SU-DHL-6 (cell line): Measurements from ENCODE around the gene TBX20.

Experiments used
- H2AFZ ChIP-seq: fragments of 200-600 bp; sonication (generic); 2 replicates; pipeline ENCODE4 v1.6.1; 2014; ENCODE audit warnings: low read depth, mild to moderate bottlenecking, moderate library complexity, mixed read lengths, antibody characterized with exemption, low read length; ENCODE audit not compliant: severe bottlenecking
- H3F3A ChIP-seq: fragments of 200-600 bp; shearing (Covaris generic); 2 replicates; pipeline ENCODE4 v1.6.0; 2016; ENCODE audit warnings: antibody characterized with exemption, mild to moderate bottlenecking; ENCODE audit not compliant: insufficient read depth
- H3K27ac ChIP-seq: fragments of 200-600 bp; sonication (generic); 2 replicates; pipeline ENCODE4 v1.5.1; 2016; ENCODE audit warnings: low read depth, mild to moderate bottlenecking, low read length, moderate library complexity, mixed read lengths
- H3K27me3 ChIP-seq: fragments of 200-600 bp; sonication (generic), shearing (Covaris generic); 2 replicates; pipeline ENCODE4 v1.6.0; 2014; ENCODE audit warnings: mild to moderate bottlenecking, low read length
- H3K36me3 ChIP-seq: fragments of 200-600 bp; sonication (generic); 2 replicates; pipeline ENCODE4 v1.6.1; 2014; ENCODE audit warnings: mild to moderate bottlenecking, low read length, mixed read lengths
- H3K4me2 ChIP-seq: fragments of 300-600, 200-600 bp; shearing (Covaris generic), sonication (generic); 2 replicates; pipeline ENCODE4 v1.6.0; 2014; ENCODE audit warnings: low read length, low read depth, mild to moderate bottlenecking; ENCODE audit not compliant: poor library complexity, severe bottlenecking
- H3K4me3 ChIP-seq: fragments of 200-600 bp; sonication (generic); 2 replicates; pipeline ENCODE4 v1.5.1; 2014; ENCODE audit warnings: antibody characterized with exemption, low read length, mild to moderate bottlenecking, mixed read lengths; ENCODE audit not compliant: insufficient read depth, poor library complexity, severe bottlenecking
- H3K79me2 ChIP-seq: fragments of 200-600 bp; sonication (generic); 2 replicates; pipeline ENCODE4 v1.6.1; 2014; ENCODE audit warnings: mild to moderate bottlenecking, low read length, moderate library complexity; ENCODE audit not compliant: insufficient read depth
- H3K9ac ChIP-seq: fragments of 200-600 bp; sonication (generic); 2 replicates; pipeline ENCODE4 v1.7.0; 2014; ENCODE audit warnings: mild to moderate bottlenecking, low read length
- H3K9me2 ChIP-seq: fragments of 200-600 bp; sonication (generic); replicated peaks from 2 replicates; pipeline ENCODE4 v1.6.1; 2014; ENCODE audit warnings: low read length; ENCODE audit not compliant: insufficient read depth
- H3K9me3 ChIP-seq: fragments of 200-600 bp; sonication (generic); 2 replicates; pipeline ENCODE4 v1.6.1; 2014; ENCODE audit warnings: low read length, mixed read lengths; ENCODE audit not compliant: insufficient read depth
- H4K20me1 ChIP-seq: fragments of 200-600 bp; sonication (generic); 2 replicates; pipeline ENCODE4 v1.6.1; 2014; ENCODE audit warnings: low read depth, mild to moderate bottlenecking, antibody characterized with exemption, low read length, moderate library complexity, mixed read lengths
- EZH2phosphoT487 ChIP-seq: fragments of 200-600 bp; sonication (generic), shearing (Covaris generic); conservative IDR thresholded peaks from 2 replicates; pipeline ENCODE4 v1.6.1; 2018; ENCODE audit warnings: mild to moderate bottlenecking, antibody characterized with exemption, low read length, moderate library complexity, mixed read lengths
- TF ChIP-seq, protein P1 (sequence below): fragments of 200-600 bp; sonication (generic); IDR thresholded peaks from one replicate; pipeline ENCODE4 v1.5.1; 2017; ENCODE audit warnings: antibody characterized with exemption, mild to moderate bottlenecking, low read length, moderate library complexity; ENCODE audit not compliant: insufficient read depth, poor library complexity, severe bottlenecking

The TBX20 gene

DNA sequence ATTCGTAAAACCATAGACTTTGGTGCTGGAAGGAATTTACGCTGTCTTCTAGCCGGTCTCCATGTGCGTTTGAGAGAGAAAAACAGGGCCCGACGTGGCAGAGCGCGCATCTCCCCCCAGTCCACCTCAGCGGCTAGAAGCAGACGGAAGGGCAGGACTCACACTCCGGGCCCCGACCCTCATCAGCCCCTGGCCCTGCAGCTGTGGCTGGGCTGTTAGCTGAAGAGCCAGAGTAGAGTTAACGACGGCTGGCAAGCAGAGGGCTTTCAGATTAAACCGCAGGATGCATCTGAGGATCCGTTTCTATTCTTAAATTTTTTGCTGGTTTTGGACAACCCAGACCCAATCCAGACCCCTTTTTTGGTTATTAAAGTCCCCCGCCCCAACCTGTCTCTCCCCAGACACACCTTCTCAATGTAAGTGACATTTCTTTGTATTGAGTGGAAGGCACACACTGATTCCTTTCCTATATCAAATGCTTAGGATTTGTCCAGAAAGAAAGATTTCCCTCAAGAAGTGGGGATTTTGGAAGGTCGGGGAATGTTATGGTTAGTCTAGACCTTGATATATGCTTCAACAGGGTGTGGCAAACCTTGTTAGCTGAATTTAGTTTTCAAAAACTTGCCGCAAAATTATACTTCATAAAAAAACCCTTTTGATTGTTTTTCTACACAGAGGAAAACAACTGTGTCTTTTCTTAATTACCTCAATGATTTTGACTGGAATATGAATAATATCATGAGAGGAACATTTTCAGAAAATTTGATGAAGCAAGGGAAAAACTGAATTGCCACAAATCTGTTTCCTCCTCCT, 1.7 kb upstream of the TBX20 start:
- Histone ChIP-seq H3K27ac (no peak overlapping the region), H3K9me2 (no peaks in the 10 kb centered on the region), H3K9me3 (no peaks in the 10 kb centered on the region), H3K4me3 (no peak overlapping the region), H3K4me2 (no peak overlapping the region), H3K9ac (no peak overlapping the region), H3K79me2 (no peaks in the 10 kb centered on the region), H3F3A (no peaks in the 10 kb centered on the region), H2AFZ (no peak overlapping the region), H3K36me3 (no peaks in the 10 kb centered on the region), H3K27me3 (no peaks in the 10 kb centered on the region), H4K20me1 (no peaks in the 10 kb centered on the region)
- TF ChIP-seq EZH2phosphoT487, result no peak
- TF ChIP-seq, protein P1, sequence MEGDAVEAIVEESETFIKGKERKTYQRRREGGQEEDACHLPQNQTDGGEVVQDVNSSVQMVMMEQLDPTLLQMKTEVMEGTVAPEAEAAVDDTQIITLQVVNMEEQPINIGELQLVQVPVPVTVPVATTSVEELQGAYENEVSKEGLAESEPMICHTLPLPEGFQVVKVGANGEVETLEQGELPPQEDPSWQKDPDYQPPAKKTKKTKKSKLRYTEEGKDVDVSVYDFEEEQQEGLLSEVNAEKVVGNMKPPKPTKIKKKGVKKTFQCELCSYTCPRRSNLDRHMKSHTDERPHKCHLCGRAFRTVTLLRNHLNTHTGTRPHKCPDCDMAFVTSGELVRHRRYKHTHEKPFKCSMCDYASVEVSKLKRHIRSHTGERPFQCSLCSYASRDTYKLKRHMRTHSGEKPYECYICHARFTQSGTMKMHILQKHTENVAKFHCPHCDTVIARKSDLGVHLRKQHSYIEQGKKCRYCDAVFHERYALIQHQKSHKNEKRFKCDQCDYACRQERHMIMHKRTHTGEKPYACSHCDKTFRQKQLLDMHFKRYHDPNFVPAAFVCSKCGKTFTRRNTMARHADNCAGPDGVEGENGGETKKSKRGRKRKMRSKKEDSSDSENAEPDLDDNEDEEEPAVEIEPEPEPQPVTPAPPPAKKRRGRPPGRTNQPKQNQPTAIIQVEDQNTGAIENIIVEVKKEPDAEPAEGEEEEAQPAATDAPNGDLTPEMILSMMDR, result no peak

DNA sequence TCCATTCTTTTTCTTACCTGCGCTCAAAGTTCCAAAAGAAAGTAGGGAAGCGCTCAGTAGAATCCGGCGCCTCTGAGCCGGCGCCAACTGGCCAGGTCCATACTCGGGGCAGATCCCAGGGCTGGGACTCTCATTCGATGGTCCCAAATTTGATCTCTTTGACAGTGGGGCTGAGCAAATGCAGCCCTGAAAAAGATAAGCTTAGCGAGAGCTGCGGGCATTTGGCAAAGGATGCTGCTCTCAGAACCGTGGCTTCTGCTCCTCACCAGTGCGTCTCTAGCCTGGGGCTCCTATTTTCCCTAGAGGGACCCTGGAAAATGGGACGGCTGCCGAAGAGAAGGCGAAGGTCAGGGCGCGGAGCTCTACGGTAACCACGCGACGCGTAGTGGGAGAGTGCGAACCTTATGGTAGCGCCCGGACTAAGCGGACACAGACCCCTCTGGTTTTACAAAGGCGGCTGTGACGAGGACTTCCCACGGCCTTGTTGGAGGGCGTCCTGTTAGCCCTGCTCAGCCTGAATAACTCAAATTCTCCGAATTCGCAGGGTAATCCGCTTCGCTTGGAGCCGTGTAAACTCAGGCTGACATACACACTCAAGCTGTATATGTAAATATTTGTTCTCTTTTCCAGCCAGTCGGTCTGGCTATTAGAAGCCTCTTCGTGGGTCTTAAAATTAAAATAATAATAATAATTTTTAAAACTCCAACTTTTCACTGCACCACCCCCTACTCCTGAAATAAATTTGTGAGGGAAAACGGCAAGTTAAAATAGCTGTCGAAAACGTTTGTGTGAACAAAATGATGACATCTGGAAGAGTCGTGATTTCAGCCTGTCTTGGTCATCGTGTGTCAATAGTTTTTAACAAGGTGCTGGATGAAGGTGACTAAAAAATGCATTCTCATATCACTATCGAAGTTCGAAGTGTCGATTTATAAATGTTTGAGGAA, 869 bp upstream of the TBX20 start:
- H3K27me3 ChIP-seq, result no peaks in the 10 kb centered on the region
- H3F3A ChIP-seq, result no peaks in the 10 kb centered on the region
- no peak for TF ChIP-seq EZH2phosphoT487
- TF ChIP-seq, protein P1, result no peak
- no peak overlapping the region for H2AFZ ChIP-seq
- no peaks in the 10 kb centered on the region for H3K9me2 ChIP-seq
- H3K9ac ChIP-seq, result no peak overlapping the region
- no peaks in the 10 kb centered on the region for H3K36me3 ChIP-seq
- no peaks in the 10 kb centered on the region for H3K9me3 ChIP-seq
- no peak overlapping the region for H3K4me3 ChIP-seq
- H3K79me2 ChIP-seq, result no peaks in the 10 kb centered on the region
- no peak overlapping the region for H3K27ac ChIP-seq
- H3K4me2 ChIP-seq, result no peak overlapping the region
- H4K20me1 ChIP-seq, result no peaks in the 10 kb centered on the region

DNA sequence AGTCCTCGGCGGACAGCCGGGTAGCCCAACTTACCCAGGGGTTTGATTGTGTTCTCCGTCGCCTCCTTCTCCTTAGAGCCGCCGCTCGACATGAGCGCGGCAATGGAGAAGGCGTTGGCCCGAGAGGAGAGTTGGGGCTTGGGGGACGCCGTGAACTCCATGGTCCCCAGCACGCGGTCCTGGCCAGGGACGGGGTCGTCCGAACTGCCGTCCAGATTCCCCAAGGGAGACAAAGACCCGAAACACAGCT, 515 bp downstream of the TBX20 start:
- H3K27me3 ChIP-seq, result no peaks in the 10 kb centered on the region

More for the DNA sequence above, 515 bp downstream of the TBX20 start:
- H4K20me1 ChIP-seq, result no peaks in the 10 kb centered on the region
- no peaks in the 10 kb centered on the region for H3K9me3 ChIP-seq
- H3K9me2 ChIP-seq, result no peaks in the 10 kb centered on the region
- H3K9ac ChIP-seq, result no peak overlapping the region
- no peaks in the 10 kb centered on the region for H3F3A ChIP-seq
- no peak overlapping the region for H3K27ac ChIP-seq
- no peak overlapping the region for H3K4me3 ChIP-seq
- H2AFZ ChIP-seq, result no peak overlapping the region
- TF ChIP-seq, protein P1, result no peak
- TF ChIP-seq EZH2phosphoT487, result no peak
- no peak overlapping the region for H3K4me2 ChIP-seq
- H3K79me2 ChIP-seq, result no peaks in the 10 kb centered on the region
- no peaks in the 10 kb centered on the region for H3K36me3 ChIP-seq
